ENCODE results near the gene AAGAB. TPM values are rescaled to one million over a fixed set of nuclear protein-coding genes. Genes with fewer than 3 reads are reported as not detected.

AAGAB gene
- total and polyA plus RNA-seq, 2 donors (not counting 1 experiment from before 2014, with no cell fraction given): 9.4 to 25.0 TPM

DNA sequence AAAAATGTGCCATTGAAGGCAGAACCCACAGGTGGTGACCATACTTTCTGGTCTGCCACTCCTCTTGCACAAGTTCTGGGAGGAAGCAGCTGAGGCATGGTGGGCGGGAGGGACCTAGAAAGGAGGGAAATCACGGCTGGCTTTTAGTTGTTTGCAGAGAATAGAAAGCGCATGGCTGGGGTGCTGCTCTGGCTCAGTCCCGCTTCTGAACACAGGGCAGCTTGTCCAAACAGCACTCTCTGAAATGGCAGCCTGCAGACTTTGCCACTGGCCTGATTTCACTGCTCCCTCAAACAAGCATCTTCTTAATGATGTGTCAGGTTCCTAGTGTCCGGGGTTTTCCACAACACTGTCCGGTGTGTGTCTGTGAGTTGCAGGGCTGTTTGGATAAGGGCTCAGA, 76.7 kb downstream of the AAGAB start:
- WGBS (ENCODE audit: insufficient coverage): 89% methylated on average over 5 of the region's 6 CpGs
- H3K27me3 Mint-ChIP-seq: no peaks in the 10 kb centered on the region
- no peak for ATAC-seq (ENCODE audit: low read depth)
- H3K9me3 Mint-ChIP-seq (ENCODE audit: insufficient read depth): no peaks in the 10 kb centered on the region
- POLR2A ChIA-PET: no interaction called here
- peaks cover 42% of the 10 kb centered on the region for H3K4me1 Mint-ChIP-seq
- TF ChIP-seq EZH2 (IDR thresholded peaks at IDR 0.05; ENCODE audit: borderline replicate concordance, insufficient read depth, low read depth, low read length, poor library complexity, severe bottlenecking): no peak
- TF ChIP-seq, protein P1, sequence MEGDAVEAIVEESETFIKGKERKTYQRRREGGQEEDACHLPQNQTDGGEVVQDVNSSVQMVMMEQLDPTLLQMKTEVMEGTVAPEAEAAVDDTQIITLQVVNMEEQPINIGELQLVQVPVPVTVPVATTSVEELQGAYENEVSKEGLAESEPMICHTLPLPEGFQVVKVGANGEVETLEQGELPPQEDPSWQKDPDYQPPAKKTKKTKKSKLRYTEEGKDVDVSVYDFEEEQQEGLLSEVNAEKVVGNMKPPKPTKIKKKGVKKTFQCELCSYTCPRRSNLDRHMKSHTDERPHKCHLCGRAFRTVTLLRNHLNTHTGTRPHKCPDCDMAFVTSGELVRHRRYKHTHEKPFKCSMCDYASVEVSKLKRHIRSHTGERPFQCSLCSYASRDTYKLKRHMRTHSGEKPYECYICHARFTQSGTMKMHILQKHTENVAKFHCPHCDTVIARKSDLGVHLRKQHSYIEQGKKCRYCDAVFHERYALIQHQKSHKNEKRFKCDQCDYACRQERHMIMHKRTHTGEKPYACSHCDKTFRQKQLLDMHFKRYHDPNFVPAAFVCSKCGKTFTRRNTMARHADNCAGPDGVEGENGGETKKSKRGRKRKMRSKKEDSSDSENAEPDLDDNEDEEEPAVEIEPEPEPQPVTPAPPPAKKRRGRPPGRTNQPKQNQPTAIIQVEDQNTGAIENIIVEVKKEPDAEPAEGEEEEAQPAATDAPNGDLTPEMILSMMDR (IDR thresholded peaks at IDR 0.05): no peak
- Histone ChIP-seq H3K79me2 (ENCODE audit: control insufficient read depth, insufficient read depth, low read length) (peaks cover 24% of the 10 kb centered on the region), H3K27ac (ENCODE audit: low read length in 2 of 2) (no peak overlapping the region), H3K9ac (ENCODE audit: low read length) (no peak overlapping the region), H3K36me3 (replicated peaks in 1 of 2; ENCODE audit: control extremely low read depth in 1 of 2, control insufficient read depth in 1 of 2, extremely low read depth in 1 of 2, insufficient read depth in 2 of 2, low read length in 1 of 2) (peaks cover 1 to 77% of the 10 kb centered on the region in 2 experiments), H3K4me2 (replicated peaks; ENCODE audit: low read depth, low read length, poor library complexity, severe bottlenecking) (no peak overlapping the region), H3K9me3 (ENCODE audit: control extremely low read depth in 1 of 3, control insufficient read depth in 2 of 3, insufficient read depth in 1 of 3, low read length in 2 of 3) (no peaks in the 10 kb centered on the region), H3K4me1 (ENCODE audit: control insufficient read depth in 2 of 2, insufficient read depth in 2 of 2, low read length in 2 of 2) (peaks cover 0 to 21% of the 10 kb centered on the region in 2 donors), H3K27me3 (replicated peaks in 1 of 4; ENCODE audit: control extremely low read depth in 1 of 4, control insufficient read depth in 3 of 4, insufficient read depth in 4 of 4, low read length in 3 of 4) (no peaks in the 10 kb centered on the region), H4K20me1 (ENCODE audit: control insufficient read depth, insufficient read depth, low read length, poor library complexity, severe bottlenecking) (peaks cover 55% of the 10 kb centered on the region), H3K4me3 (ENCODE audit: control extremely low read depth in 1 of 5, extremely low read depth in 1 of 5, insufficient read depth in 1 of 5, low read depth in 2 of 5, low read length in 4 of 5) (no peak overlapping the region), H2AFZ (ENCODE audit: insufficient read depth, low read depth, low read length, poor library complexity, severe bottlenecking) (no peak overlapping the region)
- peak overlapping the region; percentile 26 for H3K27ac Mint-ChIP-seq
- intact Hi-C loops (cut with micrococcal nuclease): no loop called here
- no peak for DNase-seq
- H3K4me3 Mint-ChIP-seq: no peak overlapping the region
- CTCF ChIA-PET: interaction anchor here (1.6 kb wide), 1 partner anchor 231 kb away, joined by 5 read pairs; no protein-coding TSS in a partner anchor

DNA sequence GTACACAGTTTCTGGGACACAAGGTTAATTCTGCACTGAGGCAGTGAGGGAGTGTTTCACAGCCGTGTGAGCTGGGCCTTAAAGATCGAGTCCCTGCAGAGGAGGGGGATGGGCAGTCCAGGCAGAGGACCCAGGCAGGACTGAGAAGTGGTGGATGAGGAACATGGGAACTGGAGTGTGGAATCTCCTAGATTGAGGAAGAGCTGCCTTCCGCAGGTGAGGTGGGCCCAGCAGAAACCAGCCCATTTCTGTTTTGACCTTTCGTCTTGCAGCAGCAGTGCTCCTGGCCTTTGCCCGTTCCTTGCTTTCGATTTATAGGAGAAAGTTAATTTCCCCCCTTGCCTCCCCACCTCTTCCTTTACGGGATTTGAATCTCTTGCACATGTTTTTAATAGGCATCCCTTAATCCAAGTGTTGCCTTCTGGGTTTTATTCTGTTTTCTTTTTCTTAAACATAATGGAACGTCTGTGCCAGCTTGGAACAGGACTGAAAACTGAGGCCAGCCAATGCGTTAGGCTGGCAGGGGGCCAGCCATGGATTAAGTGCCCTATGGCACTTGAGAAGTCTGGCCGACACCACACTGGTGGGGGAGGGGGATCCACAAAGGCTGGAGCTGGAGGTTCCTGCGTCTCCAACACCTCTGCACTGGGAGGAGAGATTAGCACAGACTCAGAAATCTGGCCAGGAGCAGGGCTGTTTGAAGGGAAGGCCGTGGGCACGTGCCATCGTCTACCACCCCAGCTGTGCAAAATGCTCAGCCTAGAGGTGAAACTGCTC, 78.1 kb downstream of the AAGAB start:
- TF ChIP-seq, protein P1 (IDR thresholded peaks at IDR 0.05): no peak
- TF ChIP-seq EZH2 (IDR thresholded peaks at IDR 0.05; ENCODE audit: borderline replicate concordance, insufficient read depth, low read depth, low read length, poor library complexity, severe bottlenecking): no peak
- Histone ChIP-seq H3K4me2 (replicated peaks; ENCODE audit: low read depth, low read length, poor library complexity, severe bottlenecking) (no peak overlapping the region), H3K9me3 (ENCODE audit: control extremely low read depth in 1 of 3, control insufficient read depth in 2 of 3, insufficient read depth in 1 of 3, low read length in 2 of 3) (no peaks in the 10 kb centered on the region), H3K36me3 (replicated peaks in 1 of 2; ENCODE audit: control extremely low read depth in 1 of 2, control insufficient read depth in 1 of 2, extremely low read depth in 1 of 2, insufficient read depth in 2 of 2, low read length in 1 of 2) (peaks cover 1 to 73% of the 10 kb centered on the region in 2 experiments), H3K4me1 (ENCODE audit: control insufficient read depth in 2 of 2, insufficient read depth in 2 of 2, low read length in 2 of 2) (peaks cover 0 to 21% of the 10 kb centered on the region in 2 donors), H3K27ac (ENCODE audit: low read length in 2 of 2) (peak overlapping the region in 1 of 2 donors; percentile 56), H3K27me3 (replicated peaks in 1 of 4; ENCODE audit: control extremely low read depth in 1 of 4, control insufficient read depth in 3 of 4, insufficient read depth in 4 of 4, low read length in 3 of 4) (no peaks in the 10 kb centered on the region), H3K9ac (ENCODE audit: low read length) (no peak overlapping the region), H2AFZ (ENCODE audit: insufficient read depth, low read depth, low read length, poor library complexity, severe bottlenecking) (no peak overlapping the region), H4K20me1 (ENCODE audit: control insufficient read depth, insufficient read depth, low read length, poor library complexity, severe bottlenecking) (peaks cover 69% of the 10 kb centered on the region), H3K79me2 (ENCODE audit: control insufficient read depth, insufficient read depth, low read length) (peaks cover 35% of the 10 kb centered on the region), H3K4me3 (ENCODE audit: control extremely low read depth in 1 of 5, extremely low read depth in 1 of 5, insufficient read depth in 1 of 5, low read depth in 2 of 5, low read length in 4 of 5) (no peak overlapping the region)
- ChIA-PET POLR2A (no interaction called here), CTCF (no interaction called here)
- peaks cover 45% of the 10 kb centered on the region for H3K4me1 Mint-ChIP-seq
- H3K4me3 Mint-ChIP-seq: no peak overlapping the region
- no peaks in the 10 kb centered on the region for H3K9me3 Mint-ChIP-seq (ENCODE audit: insufficient read depth)
- intact Hi-C loops (cut with micrococcal nuclease): no loop called here
- DNase-seq: no peak
- WGBS (ENCODE audit: insufficient coverage): 94% methylated on average over 7 of the region's 14 CpGs
- H3K27ac Mint-ChIP-seq: peak overlapping the region; percentile 70
- no peaks in the 10 kb centered on the region for H3K27me3 Mint-ChIP-seq
- no peak for ATAC-seq (ENCODE audit: low read depth)

Measured in B cell (primary cell).